Trophoblast cell (in vitro differentiated cells and primary cell): ENCODE data around the gene SPEG.

Source experiments
- DNase-seq, 2 donors: peaks; one replicate each; pipeline ENCODE4 v3.0.0-alpha.2; 2016
- H2AFZ ChIP-seq: 2 replicates; pipeline ENCODE4 v1.6.1; 2013; ENCODE audit warnings: low read length, moderate library complexity, mild to moderate bottlenecking; ENCODE audit not compliant: insufficient read depth, poor library complexity
- H2AK5ac ChIP-seq: 2 replicates; pipeline ENCODE4 v1.6.1; 2013; ENCODE audit warnings: mild to moderate bottlenecking, low read length
- H2BK120ac ChIP-seq: 2 replicates; pipeline ENCODE4 v1.6.1; 2013; ENCODE audit warnings: low read length, mild to moderate bottlenecking, moderate library complexity; ENCODE audit not compliant: insufficient read depth, poor library complexity
- H2BK12ac ChIP-seq: 2 replicates; pipeline ENCODE4 v1.6.1; 2013; ENCODE audit warnings: mild to moderate bottlenecking, low read length, moderate library complexity
- H2BK5ac ChIP-seq: 2 replicates; pipeline ENCODE4 v1.6.1; 2013; ENCODE audit warnings: low read length, low read depth, moderate library complexity, mild to moderate bottlenecking; ENCODE audit not compliant: poor library complexity
- H3K14ac ChIP-seq: 2 replicates; pipeline ENCODE4 v1.6.1; 2013; ENCODE audit warnings: mild to moderate bottlenecking, low read length
- H3K18ac ChIP-seq: 2 replicates; pipeline ENCODE4 v1.6.1; 2013; ENCODE audit warnings: mild to moderate bottlenecking, low read length
- H3K23ac ChIP-seq: 2 replicates; pipeline ENCODE4 v1.6.1; 2013; ENCODE audit warnings: low read length
- H3K27ac ChIP-seq: 2 replicates; pipeline ENCODE4 v1.5.1; 2013; ENCODE audit warnings: low read depth, mild to moderate bottlenecking, inconsistent platforms, low read length, moderate library complexity
- H3K27me3 ChIP-seq: 2 replicates; pipeline ENCODE4 v1.6.1; 2013; ENCODE audit warnings: inconsistent platforms, mild to moderate bottlenecking, low read length, moderate library complexity; ENCODE audit not compliant: insufficient read depth
- H3K36me3 ChIP-seq, 2 experiments: 1 replicate in 1 of 2; 2 replicates in 1 of 2; pipeline ENCODE4 v1.6.1; 2013; ENCODE audit warnings: low read length in 2 of 2, mild to moderate bottlenecking in 2 of 2, moderate library complexity in 1 of 2; ENCODE audit not compliant: insufficient read depth in 2 of 2, control insufficient read depth in 1 of 2
- H3K4ac ChIP-seq: 2 replicates; pipeline ENCODE4 v1.6.1; 2013; ENCODE audit warnings: low read depth, mild to moderate bottlenecking, low read length, moderate library complexity
- H3K4me1 ChIP-seq, 2 experiments: 1 replicate in 1 of 2; 2 replicates in 1 of 2; pipeline ENCODE4 v1.6.1; 2013; ENCODE audit warnings: low read length in 2 of 2, mild to moderate bottlenecking in 2 of 2, moderate library complexity in 1 of 2; ENCODE audit not compliant: insufficient read depth in 2 of 2, control insufficient read depth in 1 of 2
- H3K4me2 ChIP-seq: 2 replicates; pipeline ENCODE4 v1.6.1; 2013; ENCODE audit warnings: inconsistent platforms, mild to moderate bottlenecking, low read length, moderate library complexity
- H3K4me3 ChIP-seq: 2 replicates; pipeline ENCODE4 v1.5.1; 2013; ENCODE audit warnings: mild to moderate bottlenecking, low read depth, low read length, inconsistent platforms
- H3K79me1 ChIP-seq: one replicate; pipeline ENCODE4 v1.6.1; 2013; ENCODE audit warnings: low read length
- H3K79me2 ChIP-seq: 2 replicates; pipeline ENCODE4 v1.6.1; 2013; ENCODE audit warnings: low read length, mild to moderate bottlenecking; ENCODE audit not compliant: control insufficient read depth, insufficient read depth, poor library complexity
- H3K9ac ChIP-seq: 2 replicates; pipeline ENCODE4 v1.6.1; 2013; ENCODE audit warnings: mild to moderate bottlenecking, low read length
- H3K9me3 ChIP-seq: 2 replicates; pipeline ENCODE4 v1.6.1; 2013; ENCODE audit warnings: low read depth, mild to moderate bottlenecking, control low read depth, inconsistent platforms, low read length; ENCODE audit not compliant: insufficient read depth
- H4K12ac ChIP-seq: 2 replicates; pipeline ENCODE4 v1.6.1; 2013; ENCODE audit warnings: low read depth, mild to moderate bottlenecking, low read length, moderate library complexity
- H4K8ac ChIP-seq: 2 replicates; pipeline ENCODE4 v1.6.1; 2013; ENCODE audit warnings: low read depth, mild to moderate bottlenecking, low read length, moderate library complexity
- H4K91ac ChIP-seq: one replicate; pipeline ENCODE4 v1.6.1; 2013; ENCODE audit warnings: low read depth, mild to moderate bottlenecking, low read length, moderate library complexity
- WGBS: extraction: QIAGEN DNeasy Blood & Tissue Kit; methylation state at CpG from one replicate; pipeline ENCODE4 v1.1.7; 2013; ENCODE audit warnings: missing lambda C conversion rate; ENCODE audit not compliant: insufficient read length, insufficient coverage; ENCODE audit errors: extremely low coverage; 5-methylcytosine and 5-hydroxymethylcytosine counted together

SPEG gene

GRCh38 chr2:219524817-219525216 is 90.2 kb downstream of the SPEG start:
- H2BK120ac ChIP-seq, result no peak overlapping the region
- no peak overlapping the region for H3K27ac ChIP-seq
- no peak overlapping the region for H3K4me3 ChIP-seq
- peaks cover 30% of the 10 kb centered on the region for H3K27me3 ChIP-seq
- H3K14ac ChIP-seq, result no peak overlapping the region
- H4K8ac ChIP-seq, result no peak overlapping the region
- H3K4ac ChIP-seq, result no peak overlapping the region
- H2AK5ac ChIP-seq, result no peak overlapping the region
- no peak overlapping the region for H3K18ac ChIP-seq
- H3K79me2 ChIP-seq, result no peaks in the 10 kb centered on the region
- no peak overlapping the region for H3K4me2 ChIP-seq
- H3K4me1 ChIP-seq, result peaks cover 0 to 2% of the 10 kb centered on the region in 2 experiments
- no CpG with 5 or more reads among the region's 2 CpGs for WGBS
- no peaks in the 10 kb centered on the region for H3K79me1 ChIP-seq
- H3K23ac ChIP-seq, result no peak overlapping the region
- no peak overlapping the region for H2AFZ ChIP-seq
- no peak overlapping the region for H4K91ac ChIP-seq
- H3K36me3 ChIP-seq, result no peaks in the 10 kb centered on the region
- H3K9ac ChIP-seq, result no peak overlapping the region
- DNase-seq, result no peak
- no peak overlapping the region for H4K12ac ChIP-seq
- H2BK12ac ChIP-seq, result no peak overlapping the region
- H2BK5ac ChIP-seq, result no peak overlapping the region
- peaks cover 2% of the 10 kb centered on the region for H3K9me3 ChIP-seq

GRCh38 chr2:219525533-219526232 is 91.0 kb downstream of the SPEG start:
- peaks cover 30% of the 10 kb centered on the region for H3K27me3 ChIP-seq
- no peak overlapping the region for H2AFZ ChIP-seq
- no peak overlapping the region for H3K4ac ChIP-seq
- no peak overlapping the region for H3K18ac ChIP-seq
- peaks cover 0 to 2% of the 10 kb centered on the region in 2 experiments for H3K4me1 ChIP-seq
- no peak overlapping the region for H3K9ac ChIP-seq
- H2BK120ac ChIP-seq, result no peak overlapping the region
- no peak for DNase-seq
- H3K14ac ChIP-seq, result no peak overlapping the region
- no peak overlapping the region for H4K91ac ChIP-seq
- no peak overlapping the region for H3K23ac ChIP-seq
- no peak overlapping the region for H2BK12ac ChIP-seq
- peaks cover 2% of the 10 kb centered on the region for H3K9me3 ChIP-seq
- no peak overlapping the region for H4K8ac ChIP-seq
- no peaks in the 10 kb centered on the region for H3K79me2 ChIP-seq
- H2AK5ac ChIP-seq, result no peak overlapping the region
- no peak overlapping the region for H4K12ac ChIP-seq
- no peak overlapping the region for H2BK5ac ChIP-seq
- H3K36me3 ChIP-seq, result no peaks in the 10 kb centered on the region
- no peak overlapping the region for H3K4me3 ChIP-seq
- no peak overlapping the region for H3K4me2 ChIP-seq
- no peak overlapping the region for H3K27ac ChIP-seq
- no peaks in the 10 kb centered on the region for H3K79me1 ChIP-seq
- no CpG with 5 or more reads among the region's 9 CpGs for WGBS

- H2AFZ ChIP-seq, result no peak overlapping the region
- no peak overlapping the region for H4K8ac ChIP-seq
- no peak overlapping the region for H3K4me2 ChIP-seq
- H2BK5ac ChIP-seq, result no peak overlapping the region
- H3K18ac ChIP-seq, result no peak overlapping the region
- no peak overlapping the region for H2BK12ac ChIP-seq
- H3K4ac ChIP-seq, result no peak overlapping the region
- no peak overlapping the region for H4K91ac ChIP-seq
- no peak overlapping the region for H4K12ac ChIP-seq
- H3K27me3 ChIP-seq, result peaks cover 30% of the 10 kb centered on the region
- no peak overlapping the region for H3K14ac ChIP-seq
- no peak for DNase-seq
- H3K9ac ChIP-seq, result no peak overlapping the region
- H3K79me2 ChIP-seq, result no peaks in the 10 kb centered on the region
- no peak overlapping the region for H3K23ac ChIP-seq
- no peak overlapping the region for H2AK5ac ChIP-seq
- no peaks in the 10 kb centered on the region for H3K79me1 ChIP-seq
- H3K4me3 ChIP-seq, result no peak overlapping the region
- no peak overlapping the region for H3K27ac ChIP-seq
- H3K36me3 ChIP-seq, result no peaks in the 10 kb centered on the region
- peaks cover 3% of the 10 kb centered on the region for H3K9me3 ChIP-seq
- no peak overlapping the region for H2BK120ac ChIP-seq
- H3K4me1 ChIP-seq, result peaks cover 0 to under 1% of the 10 kb centered on the region in 2 experiments
- WGBS, result no CpG with 5 or more reads among the region's 11 CpGs
Measured at GRCh38 chr2:219526320-219527075, 91.9 kb downstream of the SPEG start.

- Histone ChIP-seq H3K79me2 (no peaks in the 10 kb centered on the region), H2BK120ac (no peak overlapping the region), H3K79me1 (no peaks in the 10 kb centered on the region), H2AK5ac (no peak overlapping the region), H2BK12ac (no peak overlapping the region), H2AFZ (no peak overlapping the region), H3K9ac (no peak overlapping the region), H3K14ac (no peak overlapping the region), H4K8ac (no peak overlapping the region), H3K27ac (no peak overlapping the region), H4K12ac (no peak overlapping the region), H3K18ac (no peak overlapping the region), H3K27me3 (peaks cover 26% of the 10 kb centered on the region), H3K4me1 (no peaks in the 10 kb centered on the region), H3K36me3 (no peaks in the 10 kb centered on the region), H4K91ac (no peak overlapping the region), H3K4ac (no peak overlapping the region), H3K4me2 (no peak overlapping the region), H3K23ac (no peak overlapping the region), H3K4me3 (no peak overlapping the region), H3K9me3 (peaks cover 5% of the 10 kb centered on the region), H2BK5ac (no peak overlapping the region)
- WGBS, result no CpG with 5 or more reads among the region's 6 CpGs
- DNase-seq, result peak in 1 of 2 donors; percentile 20
Measured at GRCh38 chr2:219527076-219527394, 92.4 kb downstream of the SPEG start.
